Measurements from ENCODE around the gene EPS8.

The EPS8 gene

GRCh38 chr12:15716581-15716980 is 72.6 kb downstream of the EPS8 start:
- no peak for DNase-seq (ENCODE audit: low read depth, low spot score)
- H3K9ac ChIP-seq (ENCODE audit: insufficient read length, low read depth) = no peak overlapping the region
- H3K4me3 ChIP-seq (ENCODE audit: insufficient read length, low read depth) = no peak overlapping the region

DNA sequence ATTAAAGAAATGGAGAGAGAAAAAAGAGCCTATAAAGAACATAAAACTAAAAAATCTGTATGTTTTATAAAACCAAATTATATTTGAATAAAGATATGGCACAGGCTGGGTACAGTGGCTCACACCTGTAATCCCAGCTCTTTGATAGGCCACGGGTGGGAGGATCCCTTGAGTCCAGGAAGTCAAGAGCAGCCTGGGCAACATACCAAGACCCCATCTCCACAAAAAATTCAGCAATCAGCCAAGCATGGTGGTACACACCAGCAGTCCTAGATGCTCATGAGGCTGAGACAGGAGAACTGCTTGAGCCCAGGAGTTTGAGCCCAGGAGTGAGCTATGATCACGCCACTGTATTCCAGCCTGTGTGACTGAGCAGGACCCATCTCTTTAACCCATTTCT is 74.9 kb downstream of the EPS8 start:
- Histone ChIP-seq H3K9ac (ENCODE audit: insufficient read length, low read depth) (no peak overlapping the region), H3K4me3 (ENCODE audit: insufficient read length, low read depth) (no peak overlapping the region), H3K36me3 (ENCODE audit: insufficient read depth, insufficient read length, low read length) (no peaks in the 10 kb centered on the region), H3K27me3 (ENCODE audit: insufficient read depth, insufficient read length) (no peaks in the 10 kb centered on the region), H3K4me1 (ENCODE audit: insufficient read depth, insufficient read length) (no peaks in the 10 kb centered on the region), H3K9me3 (ENCODE audit: insufficient read depth, low read length) (no peaks in the 10 kb centered on the region)
- DNase-seq (ENCODE audit: low read depth, low spot score) = no peak
- no peak for TF ChIP-seq SUZ12 (IDR thresholded peaks at IDR 0.05; ENCODE audit: extremely low read depth, insufficient read depth, insufficient read length)
- TF ChIP-seq ZNF274 (IDR thresholded peaks at IDR 0.05; ENCODE audit: low read depth, low read length) = no peak
- TF ChIP-seq YY1 (IDR thresholded peaks at IDR 0.05; ENCODE audit: insufficient read depth, insufficient read length) = no peak

More at GRCh38 chr12:15716581-15716980, 72.6 kb downstream of the EPS8 start:
- Histone ChIP-seq H3K27me3 (ENCODE audit: insufficient read depth, insufficient read length) (no peaks in the 10 kb centered on the region), H3K36me3 (ENCODE audit: insufficient read depth, insufficient read length, low read length) (no peaks in the 10 kb centered on the region), H3K9me3 (ENCODE audit: insufficient read depth, low read length) (no peaks in the 10 kb centered on the region), H3K4me1 (ENCODE audit: insufficient read depth, insufficient read length) (no peaks in the 10 kb centered on the region)
- TF ChIP-seq ZNF274 (IDR thresholded peaks at IDR 0.05; ENCODE audit: low read depth, low read length) (no peak), SUZ12 (IDR thresholded peaks at IDR 0.05; ENCODE audit: extremely low read depth, insufficient read depth, insufficient read length) (no peak), YY1 (IDR thresholded peaks at IDR 0.05; ENCODE audit: insufficient read depth, insufficient read length) (no peak)

GRCh38 chr12:15712823-15713660 is 76.1 kb downstream of the EPS8 start:
- Histone ChIP-seq H3K4me1 (ENCODE audit: insufficient read depth, insufficient read length) (no peaks in the 10 kb centered on the region), H3K27me3 (ENCODE audit: insufficient read depth, insufficient read length) (no peaks in the 10 kb centered on the region), H3K9me3 (ENCODE audit: insufficient read depth, low read length) (no peaks in the 10 kb centered on the region), H3K4me3 (ENCODE audit: insufficient read length, low read depth) (no peak overlapping the region), H3K9ac (ENCODE audit: insufficient read length, low read depth) (no peak overlapping the region), H3K36me3 (ENCODE audit: insufficient read depth, insufficient read length, low read length) (no peaks in the 10 kb centered on the region)
- no peak for DNase-seq (ENCODE audit: low read depth, low spot score)
- TF ChIP-seq YY1 (IDR thresholded peaks at IDR 0.05; ENCODE audit: insufficient read depth, insufficient read length) (no peak), ZNF274 (IDR thresholded peaks at IDR 0.05; ENCODE audit: low read depth, low read length) (no peak), SUZ12 (IDR thresholded peaks at IDR 0.05; ENCODE audit: extremely low read depth, insufficient read depth, insufficient read length) (no peak)

DNA sequence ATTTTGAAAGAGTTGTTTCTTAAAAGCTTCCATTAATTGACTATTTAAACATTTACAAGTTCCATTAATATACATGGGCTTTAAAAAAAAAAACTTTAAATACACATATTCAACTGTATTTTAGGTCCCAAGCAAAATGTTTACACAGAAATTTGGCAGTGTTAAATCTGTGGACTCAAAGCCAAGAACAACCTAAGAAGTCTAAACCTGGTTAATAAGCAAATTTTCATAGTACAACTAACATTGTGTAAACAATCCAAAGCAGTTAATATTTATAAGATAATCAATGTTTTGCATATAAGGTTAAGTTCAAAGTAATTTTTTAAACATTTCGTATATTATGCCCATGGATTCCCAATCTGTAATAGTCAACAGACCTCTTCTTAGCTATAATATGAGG is 77.0 kb downstream of the EPS8 start:
- no peak overlapping the region for H3K4me3 ChIP-seq (ENCODE audit: insufficient read length, low read depth)
- TF ChIP-seq ZNF274 (IDR thresholded peaks at IDR 0.05; ENCODE audit: low read depth, low read length) (no peak), SUZ12 (IDR thresholded peaks at IDR 0.05; ENCODE audit: extremely low read depth, insufficient read depth, insufficient read length) (no peak), YY1 (IDR thresholded peaks at IDR 0.05; ENCODE audit: insufficient read depth, insufficient read length) (no peak)
- DNase-seq (ENCODE audit: low read depth, low spot score) = no peak

DNA sequence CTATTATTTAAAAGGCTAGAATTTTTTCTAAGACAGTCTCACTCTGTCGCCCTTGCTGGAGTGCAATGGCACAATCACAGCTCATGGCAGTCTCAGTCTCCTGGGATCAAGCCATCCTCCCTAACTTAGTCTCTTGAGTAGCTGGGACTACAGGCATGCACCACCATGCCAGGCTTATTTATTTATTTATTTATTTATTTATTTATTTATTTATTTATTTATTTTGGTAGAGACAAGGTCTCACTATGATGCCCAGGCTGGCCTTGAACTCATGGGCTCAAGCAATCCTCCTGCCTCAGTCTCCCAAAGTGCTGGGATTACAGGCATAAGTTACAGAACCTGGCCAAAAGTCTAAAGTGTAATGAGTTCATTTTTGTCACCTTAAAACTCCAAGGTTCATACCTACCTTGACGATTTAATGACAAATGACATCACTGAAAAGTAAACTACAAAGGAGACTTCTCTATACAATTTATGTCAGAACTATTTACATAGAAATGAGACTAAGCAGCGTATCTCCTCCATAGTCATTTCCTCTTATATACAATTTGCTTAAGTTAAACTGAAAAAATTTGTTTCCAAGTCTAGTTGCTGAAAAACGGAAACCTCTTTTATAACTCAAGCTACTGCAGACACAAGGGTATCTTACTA is 78.2 kb downstream of the EPS8 start:
- Histone ChIP-seq H3K9ac (ENCODE audit: insufficient read length, low read depth) (no peak overlapping the region), H3K4me3 (ENCODE audit: insufficient read length, low read depth) (no peak overlapping the region), H3K27me3 (ENCODE audit: insufficient read depth, insufficient read length) (no peaks in the 10 kb centered on the region), H3K4me1 (ENCODE audit: insufficient read depth, insufficient read length) (no peaks in the 10 kb centered on the region), H3K9me3 (ENCODE audit: insufficient read depth, low read length) (no peaks in the 10 kb centered on the region), H3K36me3 (ENCODE audit: insufficient read depth, insufficient read length, low read length) (no peaks in the 10 kb centered on the region)
- TF ChIP-seq ZNF274 (IDR thresholded peaks at IDR 0.05; ENCODE audit: low read depth, low read length) = no peak
- TF ChIP-seq SUZ12 (IDR thresholded peaks at IDR 0.05; ENCODE audit: extremely low read depth, insufficient read depth, insufficient read length) = no peak
- DNase-seq (ENCODE audit: low read depth, low spot score) = no peak

More for the DNA sequence above, 77.0 kb downstream of the EPS8 start:
- Histone ChIP-seq H3K9me3 (ENCODE audit: insufficient read depth, low read length) (no peaks in the 10 kb centered on the region), H3K9ac (ENCODE audit: insufficient read length, low read depth) (no peak overlapping the region), H3K4me1 (ENCODE audit: insufficient read depth, insufficient read length) (no peaks in the 10 kb centered on the region), H3K36me3 (ENCODE audit: insufficient read depth, insufficient read length, low read length) (no peaks in the 10 kb centered on the region), H3K27me3 (ENCODE audit: insufficient read depth, insufficient read length) (no peaks in the 10 kb centered on the region)

DNA sequence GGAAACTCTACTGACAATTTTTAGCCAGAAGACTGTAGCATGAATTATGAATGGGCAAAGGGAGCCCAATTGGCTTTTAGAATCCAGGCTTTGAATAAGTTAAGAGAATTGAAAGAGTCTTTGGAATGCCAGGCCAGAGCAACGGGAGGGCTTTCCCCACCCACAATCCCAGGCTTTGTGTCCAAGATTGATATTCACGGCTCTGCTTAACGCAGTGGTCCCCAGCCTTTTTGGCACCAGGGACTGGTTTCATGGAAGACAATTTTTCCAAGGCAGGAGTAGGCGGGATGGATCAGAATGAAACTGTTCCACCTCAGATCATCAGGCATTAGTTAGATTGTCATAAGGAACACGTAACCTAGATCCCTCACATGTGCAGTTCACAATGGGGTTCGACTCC is 79.6 kb downstream of the EPS8 start:
- H3K27me3 ChIP-seq (ENCODE audit: insufficient read depth, insufficient read length) = no peaks in the 10 kb centered on the region

GRCh38 chr12:15708396-15709076 is 80.7 kb downstream of the EPS8 start:
- Histone ChIP-seq H3K9ac (ENCODE audit: insufficient read length, low read depth) (no peak overlapping the region), H3K27me3 (ENCODE audit: insufficient read depth, insufficient read length) (no peaks in the 10 kb centered on the region), H3K4me3 (ENCODE audit: insufficient read length, low read depth) (no peak overlapping the region), H3K36me3 (ENCODE audit: insufficient read depth, insufficient read length, low read length) (no peaks in the 10 kb centered on the region), H3K4me1 (ENCODE audit: insufficient read depth, insufficient read length) (no peaks in the 10 kb centered on the region), H3K9me3 (ENCODE audit: insufficient read depth, low read length) (no peaks in the 10 kb centered on the region)
- TF ChIP-seq YY1 (IDR thresholded peaks at IDR 0.05; ENCODE audit: insufficient read depth, insufficient read length) = no peak
- TF ChIP-seq ZNF274 (IDR thresholded peaks at IDR 0.05; ENCODE audit: low read depth, low read length) = no peak
- no peak for TF ChIP-seq SUZ12 (IDR thresholded peaks at IDR 0.05; ENCODE audit: extremely low read depth, insufficient read depth, insufficient read length)
- DNase-seq (ENCODE audit: low read depth, low spot score) = no peak

More for the DNA sequence above, 79.6 kb downstream of the EPS8 start:
- DNase-seq (ENCODE audit: low read depth, low spot score) = no peak
- H3K4me1 ChIP-seq (ENCODE audit: insufficient read depth, insufficient read length) = no peaks in the 10 kb centered on the region
- no peak overlapping the region for H3K9ac ChIP-seq (ENCODE audit: insufficient read length, low read depth)
- TF ChIP-seq ZNF274 (IDR thresholded peaks at IDR 0.05; ENCODE audit: low read depth, low read length) (no peak), SUZ12 (IDR thresholded peaks at IDR 0.05; ENCODE audit: extremely low read depth, insufficient read depth, insufficient read length) (no peak), YY1 (IDR thresholded peaks at IDR 0.05; ENCODE audit: insufficient read depth, insufficient read length) (no peak)
- no peaks in the 10 kb centered on the region for H3K9me3 ChIP-seq (ENCODE audit: insufficient read depth, low read length)
- no peaks in the 10 kb centered on the region for H3K36me3 ChIP-seq (ENCODE audit: insufficient read depth, insufficient read length, low read length)
- H3K4me3 ChIP-seq (ENCODE audit: insufficient read length, low read depth) = no peak overlapping the region
